ENCODE data around the gene BARX1.
"Not testable (repeated sequence)": the region's sequence is repeated elsewhere in the genome, so short reads cannot be mapped to it uniquely, and the experiment has no call there.

The BARX1 gene

DNA sequence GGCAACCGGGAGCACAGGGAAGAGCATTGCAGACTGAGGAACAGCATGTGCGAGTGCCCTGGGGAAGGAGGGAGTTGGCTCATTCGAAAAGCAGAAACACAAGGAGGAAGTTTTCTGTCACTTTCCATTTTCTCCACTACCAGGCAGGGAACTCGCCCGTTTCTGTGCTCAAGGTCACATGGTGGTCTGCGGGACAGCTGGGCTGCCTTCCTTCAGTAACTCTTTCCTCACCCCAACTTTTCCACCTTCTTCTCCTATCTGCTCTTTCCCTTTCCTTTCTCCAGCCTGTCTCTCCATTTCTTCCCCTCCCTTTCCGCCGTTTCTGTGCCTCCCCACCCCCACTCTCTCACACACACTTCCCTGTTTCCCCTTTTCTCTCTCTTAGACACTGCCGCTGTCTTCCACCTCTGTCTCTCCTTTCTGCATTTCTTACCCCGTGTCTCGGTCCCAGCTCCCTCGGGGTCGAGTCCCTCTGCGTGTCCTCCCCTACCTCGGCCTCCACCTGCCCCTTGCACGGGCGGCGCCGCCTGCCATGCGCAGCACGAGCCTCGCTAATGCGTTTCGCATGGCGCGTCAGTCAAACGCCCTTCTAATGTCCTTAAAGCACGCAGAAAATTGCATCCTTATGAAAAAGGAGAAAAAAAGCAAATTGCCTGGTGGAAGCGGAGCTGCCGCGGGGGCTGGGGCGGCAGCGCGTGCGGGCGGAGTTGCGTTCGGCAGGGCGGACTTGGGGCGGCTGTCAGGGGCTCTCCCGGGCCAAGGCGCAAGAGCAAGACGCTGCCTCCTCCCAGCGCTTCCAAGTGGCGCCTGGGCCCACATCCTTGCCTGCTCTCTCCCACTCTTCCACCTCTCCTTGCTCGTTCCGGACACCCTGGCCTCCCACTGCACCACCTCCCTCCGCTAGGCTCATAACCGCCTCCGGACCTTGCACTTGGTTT lies 9.5 kb downstream of the BARX1 start:
- TF ChIP-seq, protein P1, sequence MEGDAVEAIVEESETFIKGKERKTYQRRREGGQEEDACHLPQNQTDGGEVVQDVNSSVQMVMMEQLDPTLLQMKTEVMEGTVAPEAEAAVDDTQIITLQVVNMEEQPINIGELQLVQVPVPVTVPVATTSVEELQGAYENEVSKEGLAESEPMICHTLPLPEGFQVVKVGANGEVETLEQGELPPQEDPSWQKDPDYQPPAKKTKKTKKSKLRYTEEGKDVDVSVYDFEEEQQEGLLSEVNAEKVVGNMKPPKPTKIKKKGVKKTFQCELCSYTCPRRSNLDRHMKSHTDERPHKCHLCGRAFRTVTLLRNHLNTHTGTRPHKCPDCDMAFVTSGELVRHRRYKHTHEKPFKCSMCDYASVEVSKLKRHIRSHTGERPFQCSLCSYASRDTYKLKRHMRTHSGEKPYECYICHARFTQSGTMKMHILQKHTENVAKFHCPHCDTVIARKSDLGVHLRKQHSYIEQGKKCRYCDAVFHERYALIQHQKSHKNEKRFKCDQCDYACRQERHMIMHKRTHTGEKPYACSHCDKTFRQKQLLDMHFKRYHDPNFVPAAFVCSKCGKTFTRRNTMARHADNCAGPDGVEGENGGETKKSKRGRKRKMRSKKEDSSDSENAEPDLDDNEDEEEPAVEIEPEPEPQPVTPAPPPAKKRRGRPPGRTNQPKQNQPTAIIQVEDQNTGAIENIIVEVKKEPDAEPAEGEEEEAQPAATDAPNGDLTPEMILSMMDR (IDR thresholded peaks at IDR 0.05; ENCODE audit: control insufficient read depth, extremely low read depth, insufficient read depth) = no peak
- DNase-seq (ENCODE audit: low read depth) = no peak
- peak overlapping the region; percentile 28 for H3K4me3 ChIP-seq (ENCODE audit: low read depth, low read length)

DNA sequence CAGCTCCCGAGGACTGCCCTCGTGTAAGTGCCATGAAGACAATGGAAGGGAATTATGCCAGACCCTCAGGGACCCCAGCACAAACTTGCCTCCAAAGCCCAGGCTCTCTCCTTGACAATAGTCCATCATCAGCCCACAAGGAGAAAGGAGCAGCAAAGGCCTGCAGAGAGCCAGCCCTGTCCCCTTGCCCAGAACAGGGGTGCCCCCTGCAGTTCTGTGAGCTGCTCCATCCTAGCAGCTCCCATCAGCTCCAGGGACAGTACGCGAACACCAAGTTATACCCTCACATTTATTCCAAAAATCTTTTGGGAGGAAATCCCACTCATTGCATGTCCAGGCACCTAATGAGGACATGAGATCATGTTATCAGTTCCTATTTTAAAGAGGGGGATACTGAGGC lies 11.1 kb downstream of the BARX1 start:
- H3K4me3 ChIP-seq (ENCODE audit: low read depth, low read length) = no peak overlapping the region
- no peak for DNase-seq (ENCODE audit: low read depth)
- TF ChIP-seq, protein P1 (IDR thresholded peaks at IDR 0.05; ENCODE audit: control insufficient read depth, extremely low read depth, insufficient read depth) = 0 out of 2 replicates have a peak, but pooled peaks have one; percentile 17

GRCh38 chr9:93942161-93942560 lies 13.0 kb downstream of the BARX1 start:
- DNase-seq (ENCODE audit: low read depth) = no peak
- no peak overlapping the region for H3K4me3 ChIP-seq (ENCODE audit: low read depth, low read length)
- TF ChIP-seq, protein P1 (IDR thresholded peaks at IDR 0.05; ENCODE audit: control insufficient read depth, extremely low read depth, insufficient read depth) = no peak

- no peak for DNase-seq (ENCODE audit: low read depth)
- TF ChIP-seq, protein P1 (IDR thresholded peaks at IDR 0.05; ENCODE audit: control insufficient read depth, extremely low read depth, insufficient read depth) = no peak
- no peak overlapping the region for H3K4me3 ChIP-seq (ENCODE audit: low read depth, low read length)
Measured at GRCh38 chr9:93941493-93941892, 13.7 kb downstream of the BARX1 start.

- no peak for DNase-seq (ENCODE audit: low read depth)
- H3K4me3 ChIP-seq (ENCODE audit: low read depth, low read length) = no peak overlapping the region
- TF ChIP-seq, protein P1 (IDR thresholded peaks at IDR 0.05; ENCODE audit: control insufficient read depth, extremely low read depth, insufficient read depth) = no peak
Measured at GRCh38 chr9:93940951-93941350, 14.2 kb downstream of the BARX1 start.

GRCh38 chr9:93939589-93939988 lies 15.6 kb downstream of the BARX1 start:
- not testable (repeated sequence) for H3K4me3 ChIP-seq (ENCODE audit: low read depth, low read length); DNase-seq (ENCODE audit: low read depth)

DNA sequence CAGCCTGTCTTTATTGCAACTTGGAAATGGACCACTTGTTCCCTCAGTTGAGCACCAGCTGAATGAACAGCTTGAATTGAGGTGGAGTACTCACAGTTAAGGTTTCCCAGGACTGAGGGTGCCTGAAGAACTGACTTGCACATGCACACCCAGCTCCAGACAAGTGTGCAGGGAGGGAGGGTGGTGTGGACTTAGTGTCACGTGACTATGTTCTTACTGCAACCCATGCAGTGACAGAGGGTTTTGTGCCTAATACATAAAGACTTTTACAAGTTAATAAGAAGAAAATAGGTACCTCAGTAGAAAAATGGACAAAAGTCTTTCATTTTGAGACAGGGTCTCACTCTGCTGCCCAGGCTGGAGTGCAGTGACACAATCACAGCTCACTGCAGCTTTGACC lies 18.0 kb downstream of the BARX1 start:
- H3K4me3 ChIP-seq (ENCODE audit: low read depth, low read length) = no peak overlapping the region
- no peak for DNase-seq (ENCODE audit: low read depth)
- TF ChIP-seq, protein P1 (IDR thresholded peaks at IDR 0.05; ENCODE audit: control insufficient read depth, extremely low read depth, insufficient read depth) = no peak

Measured in LNCaP clone FGC (cell line).